ENCODE results near the gene MAP1A. TPM values are rescaled to one million over a fixed set of nuclear protein-coding genes. Genes with fewer than 3 reads are reported as not detected.

The MAP1A gene
- total and polyA plus RNA-seq, 2 of the 13 experiments (the other 11 are each of a cell fraction or from before 2014, with no cell fraction given): 0.01 to 0.07 TPM

DNA sequence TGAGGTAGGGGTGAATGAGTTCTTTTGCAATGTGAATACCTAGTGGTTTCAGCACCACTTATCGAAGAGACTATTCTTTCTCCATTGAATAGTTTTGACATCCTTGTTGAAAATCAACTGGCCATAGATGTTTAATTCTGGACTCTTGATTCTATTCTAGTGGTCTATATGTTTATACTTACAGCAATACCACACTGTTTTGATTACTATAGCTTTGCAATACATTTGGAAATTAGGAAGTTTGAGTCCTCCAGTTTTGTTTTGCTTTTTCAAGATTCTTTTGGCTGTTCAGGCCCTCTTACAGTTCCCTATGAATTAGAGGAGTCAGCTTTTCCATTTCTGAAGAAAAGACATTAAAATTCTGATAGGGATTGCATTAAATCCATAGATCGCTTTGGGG, 30.1 kb downstream of the MAP1A start:
- Histone ChIP-seq H3K27me3 (ENCODE audit: control insufficient read depth in 1 of 2, insufficient read depth in 2 of 2, low read length in 2 of 2) (no peaks in the 10 kb centered on the region), H4K20me1 (ENCODE audit: insufficient read depth, low read length) (no peaks in the 10 kb centered on the region), H3K4me2 (ENCODE audit: low read depth, low read length) (no peak overlapping the region), H3K4me3 (replicated peaks in 1 of 3; ENCODE audit: insufficient read depth in 1 of 3, low read depth in 2 of 3, low read length in 3 of 3) (no peak overlapping the region), H3K9ac (ENCODE audit: insufficient read depth, low read depth, low read length) (no peak overlapping the region), H3K4me1 (ENCODE audit: insufficient read depth, low read length) (no peaks in the 10 kb centered on the region), H3K36me3 (replicated peaks in 1 of 2; ENCODE audit: control insufficient read depth in 1 of 2, insufficient read depth in 2 of 2, low read length in 2 of 2) (no peaks in the 10 kb centered on the region), H3K27ac (ENCODE audit: extremely low read length, insufficient read depth, low read length) (no peak overlapping the region), H3K9me3 (ENCODE audit: low read length) (no peaks in the 10 kb centered on the region), H3K79me2 (ENCODE audit: insufficient read depth, low read length) (no peaks in the 10 kb centered on the region), H2AFZ (ENCODE audit: low read length) (no peak overlapping the region)
- no TSS peak for BruUV-seq (replicated peaks)
- in situ Hi-C loops (cut with HindIII; ENCODE audit: extremely low pct_ligation_motif_present, low pct_unique_long_range_greater_than_20kb) (no loop called here), intact Hi-C loops (cut with micrococcal nuclease; ENCODE audit: unreplicated experiment) (no loop called here)
- DNase-seq (ENCODE audit: low spot score) (no peak), FAIRE-seq (no peak), ATAC-seq (no peak)
- WGBS (ENCODE audit: low lambda C conversion rate): 97% methylated on average over 2 of the region's 2 CpGs
- TF ChIP-seq HNRNPUL1 (IDR thresholded peaks at IDR 0.05; ENCODE audit: low read depth, low read length): no peak
- CTCF ChIA-PET (ENCODE audit: low intra/inter-chr PET ratio, low total read pairs): no interaction called here
- POLR2A ChIA-PET: no interaction called here

DNA sequence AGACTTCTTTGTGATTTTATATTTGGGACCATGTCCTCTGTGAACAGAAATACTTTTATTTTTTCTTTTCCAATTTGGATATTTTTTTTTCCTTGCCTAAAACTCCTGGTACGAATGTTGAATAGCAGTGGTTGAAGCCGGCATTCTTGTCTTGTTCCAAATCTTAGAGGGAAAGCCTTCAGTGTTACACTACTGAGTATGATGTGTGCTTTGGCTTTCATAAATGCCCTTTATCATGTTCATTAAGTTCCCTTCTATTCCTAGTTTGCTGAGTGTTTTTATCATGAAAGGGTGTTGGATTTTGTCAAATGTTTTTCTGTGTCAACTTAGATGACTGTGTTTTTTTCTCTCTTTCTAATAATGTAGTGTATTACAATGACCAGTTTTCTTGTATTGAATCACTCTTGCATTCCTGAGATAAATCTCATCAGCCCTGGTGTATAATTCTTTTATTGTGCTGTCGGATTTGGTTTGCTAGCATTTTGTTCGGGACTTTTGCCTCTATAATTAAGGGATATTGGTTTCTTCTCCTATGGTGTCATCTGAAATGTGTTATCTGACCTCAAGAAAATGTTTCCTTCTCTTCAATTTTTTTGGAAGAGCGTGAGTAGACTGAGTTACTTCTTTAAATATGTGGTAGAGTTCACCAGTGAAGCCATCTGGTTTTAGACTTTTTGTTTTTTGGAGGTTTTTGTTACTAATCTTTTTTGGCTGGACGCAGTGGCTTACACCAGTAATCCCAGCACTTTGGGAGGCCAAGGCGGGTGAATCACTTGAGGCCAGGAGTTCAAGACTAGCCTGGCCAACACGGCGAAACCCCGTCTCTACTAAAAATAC, 33.3 kb downstream of the MAP1A start:
- Histone ChIP-seq H3K4me3 (replicated peaks in 1 of 3; ENCODE audit: insufficient read depth in 1 of 3, low read depth in 2 of 3, low read length in 3 of 3) (no peak overlapping the region), H3K27ac (ENCODE audit: extremely low read length, insufficient read depth, low read length) (no peak overlapping the region), H2AFZ (ENCODE audit: low read length) (no peak overlapping the region), H3K36me3 (replicated peaks in 1 of 2; ENCODE audit: control insufficient read depth in 1 of 2, insufficient read depth in 2 of 2, low read length in 2 of 2) (no peaks in the 10 kb centered on the region), H3K4me2 (ENCODE audit: low read depth, low read length) (no peak overlapping the region), H3K79me2 (ENCODE audit: insufficient read depth, low read length) (no peaks in the 10 kb centered on the region), H4K20me1 (ENCODE audit: insufficient read depth, low read length) (no peaks in the 10 kb centered on the region), H3K27me3 (ENCODE audit: control insufficient read depth in 1 of 2, insufficient read depth in 2 of 2, low read length in 2 of 2) (no peaks in the 10 kb centered on the region), H3K4me1 (ENCODE audit: insufficient read depth, low read length) (no peaks in the 10 kb centered on the region), H3K9me3 (ENCODE audit: low read length) (no peaks in the 10 kb centered on the region), H3K9ac (ENCODE audit: insufficient read depth, low read depth, low read length) (no peak overlapping the region)
- intact Hi-C loops (cut with micrococcal nuclease; ENCODE audit: unreplicated experiment): no loop called here
- ATAC-seq (no peak), DNase-seq (ENCODE audit: low spot score) (no peak), FAIRE-seq (no peak)
- no TSS peak for BruUV-seq (replicated peaks)
- CTCF ChIA-PET (ENCODE audit: low intra/inter-chr PET ratio, low total read pairs): no interaction called here
- POLR2A ChIA-PET: no interaction called here
- in situ Hi-C loops (cut with HindIII; ENCODE audit: extremely low pct_ligation_motif_present, low pct_unique_long_range_greater_than_20kb): no loop called here
- WGBS (ENCODE audit: low lambda C conversion rate): 84% methylated on average over 10 of the region's 10 CpGs
- TF ChIP-seq THAP9 (CRISPR knock-in tag; IDR thresholded peaks at IDR 0.05; ENCODE audit: borderline replicate concordance): no peak
- no peak for TF ChIP-seq FOXJ3 (CRISPR knock-in tag; IDR thresholded peaks at IDR 0.05; ENCODE audit: borderline replicate concordance)
- TF ChIP-seq SNAPC2 (CRISPR knock-in tag; IDR thresholded peaks at IDR 0.05): no peak
- TF ChIP-seq, protein P1, sequence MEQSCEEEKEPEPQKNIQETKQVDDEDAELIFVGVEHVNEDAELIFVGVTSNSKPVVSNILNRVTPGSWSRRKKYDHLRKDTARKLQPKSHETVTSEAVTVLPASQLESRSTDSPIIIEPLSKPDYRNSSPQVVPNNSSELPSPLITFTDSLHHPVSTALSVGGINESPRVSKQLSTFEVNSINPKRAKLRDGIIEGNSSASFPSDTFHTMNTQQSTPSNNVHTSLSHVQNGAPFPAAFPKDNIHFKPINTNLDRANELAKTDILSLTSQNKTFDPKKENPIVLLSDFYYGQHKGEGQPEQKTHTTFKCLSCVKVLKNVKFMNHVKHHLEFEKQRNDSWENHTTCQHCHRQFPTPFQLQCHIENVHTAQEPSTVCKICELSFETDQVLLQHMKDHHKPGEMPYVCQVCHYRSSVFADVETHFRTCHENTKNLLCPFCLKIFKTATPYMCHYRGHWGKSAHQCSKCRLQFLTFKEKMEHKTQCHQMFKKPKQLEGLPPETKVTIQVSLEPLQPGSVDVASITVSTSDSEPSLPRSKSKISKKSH (CRISPR knock-in tag; IDR thresholded peaks at IDR 0.05; ENCODE audit: borderline replicate concordance): no peak
- TF ChIP-seq ZKSCAN8 (CRISPR knock-in tag; IDR thresholded peaks at IDR 0.05; ENCODE audit: borderline replicate concordance): no peak
- TF ChIP-seq ZSCAN30 (CRISPR knock-in tag; IDR thresholded peaks at IDR 0.05): no peak
- no peak for TF ChIP-seq HOXA9 (CRISPR knock-in tag; IDR thresholded peaks at IDR 0.05; ENCODE audit: borderline replicate concordance)
- TF ChIP-seq ERF (CRISPR knock-in tag; IDR thresholded peaks at IDR 0.05): no peak
- no peak for TF ChIP-seq CENPX (CRISPR knock-in tag; IDR thresholded peaks at IDR 0.05)
- no peak for TF ChIP-seq HNRNPL (IDR thresholded peaks at IDR 0.05; ENCODE audit: low read depth, low read length)
- TF ChIP-seq NCOA5 (CRISPR knock-in tag; IDR thresholded peaks at IDR 0.05): no peak

Measured in HepG2 (cell line).